ENCODE results near the gene OR6B1.
"Not testable (repeated sequence)": the region's sequence is repeated elsewhere in the genome, so short reads cannot be mapped to it uniquely, and the experiment has no call there.

The OR6B1 gene

DNA sequence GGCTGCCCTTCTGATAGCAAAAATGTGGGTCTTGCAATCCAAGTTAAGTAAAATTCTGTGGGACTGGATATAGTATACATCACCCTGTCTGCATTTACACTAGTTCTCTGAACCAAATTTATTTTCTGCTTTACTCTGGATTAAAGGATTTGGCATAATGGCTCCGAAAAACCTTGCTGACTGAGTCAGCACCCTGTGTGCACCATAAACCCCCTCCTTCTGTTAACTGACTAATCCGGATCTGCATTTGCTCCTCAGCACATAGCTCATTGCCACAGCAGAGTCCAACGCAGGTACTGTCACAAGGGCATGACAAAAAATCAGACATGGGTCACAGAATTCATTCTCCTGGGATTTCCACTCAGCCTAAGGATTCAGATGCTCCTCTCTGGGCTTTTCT, 50.0 kb downstream of the OR6B1 start:
- no peak for DNase-seq

DNA sequence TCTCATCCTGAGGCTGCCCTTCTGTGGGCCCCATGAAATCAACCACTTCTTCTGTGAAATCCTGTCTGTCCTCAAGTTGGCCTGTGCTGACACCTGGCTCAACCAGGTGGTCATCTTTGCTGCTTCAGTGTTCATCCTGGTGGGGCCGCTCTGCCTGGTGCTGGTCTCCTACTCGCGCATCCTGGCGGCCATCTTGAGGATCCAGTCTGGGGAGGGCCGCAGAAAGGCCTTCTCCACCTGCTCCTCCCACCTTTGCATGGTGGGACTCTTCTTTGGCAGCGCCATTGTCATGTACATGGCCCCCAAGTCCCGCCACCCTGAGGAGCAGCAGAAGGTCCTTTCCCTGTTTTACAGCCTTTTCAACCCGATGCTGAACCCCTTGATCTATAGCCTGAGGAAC, 50.8 kb downstream of the OR6B1 start:
- not testable (repeated sequence) for DNase-seq

DNA sequence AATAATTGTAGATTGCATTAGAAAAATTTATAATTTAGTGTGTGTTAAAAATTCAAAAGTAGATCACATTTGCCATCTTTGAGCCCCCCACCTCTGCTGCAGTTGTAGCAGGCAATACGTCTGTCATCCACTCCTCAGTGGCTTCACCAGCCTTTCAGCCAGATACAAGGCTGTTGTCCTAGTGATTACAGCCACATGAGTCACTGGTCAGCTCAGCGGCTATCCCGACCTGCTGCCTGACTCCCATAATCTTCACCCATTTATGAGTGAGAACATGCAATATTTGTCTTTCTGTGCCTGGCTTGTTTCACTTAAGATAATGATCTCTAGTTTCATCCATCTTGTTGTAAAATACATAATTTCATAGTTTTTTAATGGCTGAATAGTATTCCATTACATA, 57.8 kb downstream of the OR6B1 start:
- DNase-seq: no peak
